ENCODE measurements around the gene CTSW. TPM values are rescaled to one million over a fixed set of nuclear protein-coding genes. Genes with fewer than 3 reads are reported as not detected.
A peak's percentile ranks its signal among the peaks of the same experiment; 100 is the strongest.

Gene CTSW
- total RNA-seq, 1 experiment from 2014 or later, result not detected

DNA sequence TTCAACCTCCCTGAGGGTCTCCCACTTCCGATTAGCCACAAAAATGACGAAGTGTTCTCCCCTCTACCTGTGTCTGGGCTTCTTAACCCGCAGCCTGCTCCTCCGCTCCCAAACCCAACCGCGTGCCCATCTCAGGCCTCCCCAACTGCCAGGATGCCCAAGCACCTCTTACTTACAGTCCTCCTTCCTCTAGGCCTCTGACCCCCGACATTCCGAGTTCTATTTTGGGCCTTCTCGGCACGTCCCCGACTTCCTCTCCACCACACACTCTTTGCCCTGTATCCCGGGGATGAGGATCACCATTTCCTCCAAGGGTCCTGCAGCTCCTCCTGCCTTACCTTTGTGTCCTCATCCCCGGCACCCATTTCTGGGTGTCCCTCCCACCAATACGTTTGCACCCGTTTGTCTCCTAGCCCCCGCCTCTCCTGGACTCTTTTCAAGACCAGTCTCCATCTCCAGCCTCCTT is 19.8 kb upstream of the CTSW start:
- H3K4me3 ChIP-seq (ENCODE audit: low read depth in 2 of 2, low read length in 2 of 2), result peak overlapping the region; percentile 85 to 99
- in situ Hi-C loops (cut with HindIII; ENCODE audit: low pct_unique_long_range_greater_than_20kb, low sequenced_read_pairs) (no loop called here), intact Hi-C loops (cut with micrococcal nuclease; ENCODE audit: unreplicated experiment) (loop anchor here (10.0 kb wide), 1 partner anchor 305 kb away; the partner anchor contains the start of gene LTBP3)
- ChIA-PET CTCF (interaction anchor here (0.8 to 3.3 kb wide), 7 partner anchors 9 to 42 kb away, joined by 3 to 22 read pairs (median 4); partner anchors contain the start of genes CCDC85B and FIBP), POLR2A (interaction anchor here (0.6 to 1.9 kb wide), 13 partner anchors 8 to 292 kb away, joined by 3 to 10 read pairs (median 4); partner anchors contain the start of genes CCDC85B, FIBP, KAT5 and SF3B2)
- peaks cover 40% of the 10 kb centered on the region for H3K4me1 ChIP-seq (ENCODE audit: control insufficient read depth, insufficient read depth, low read length)
- TF ChIP-seq TCF7L2 (IDR thresholded peaks at IDR 0.05; ENCODE audit: low read depth, low read length) (no peak), POLR2AphosphoS5 (IDR thresholded peaks at IDR 0.05; ENCODE audit: low read depth, low read length) (0 out of 2 replicates have a peak, but pooled peaks have one; percentile 8)
- TF ChIP-seq, protein P1, sequence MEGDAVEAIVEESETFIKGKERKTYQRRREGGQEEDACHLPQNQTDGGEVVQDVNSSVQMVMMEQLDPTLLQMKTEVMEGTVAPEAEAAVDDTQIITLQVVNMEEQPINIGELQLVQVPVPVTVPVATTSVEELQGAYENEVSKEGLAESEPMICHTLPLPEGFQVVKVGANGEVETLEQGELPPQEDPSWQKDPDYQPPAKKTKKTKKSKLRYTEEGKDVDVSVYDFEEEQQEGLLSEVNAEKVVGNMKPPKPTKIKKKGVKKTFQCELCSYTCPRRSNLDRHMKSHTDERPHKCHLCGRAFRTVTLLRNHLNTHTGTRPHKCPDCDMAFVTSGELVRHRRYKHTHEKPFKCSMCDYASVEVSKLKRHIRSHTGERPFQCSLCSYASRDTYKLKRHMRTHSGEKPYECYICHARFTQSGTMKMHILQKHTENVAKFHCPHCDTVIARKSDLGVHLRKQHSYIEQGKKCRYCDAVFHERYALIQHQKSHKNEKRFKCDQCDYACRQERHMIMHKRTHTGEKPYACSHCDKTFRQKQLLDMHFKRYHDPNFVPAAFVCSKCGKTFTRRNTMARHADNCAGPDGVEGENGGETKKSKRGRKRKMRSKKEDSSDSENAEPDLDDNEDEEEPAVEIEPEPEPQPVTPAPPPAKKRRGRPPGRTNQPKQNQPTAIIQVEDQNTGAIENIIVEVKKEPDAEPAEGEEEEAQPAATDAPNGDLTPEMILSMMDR (IDR thresholded peaks at IDR 0.05), result no peak
- BruUV-seq (replicated peaks), result no TSS peak
- peaks cover 20% of the 10 kb centered on the region for H3K36me3 ChIP-seq (ENCODE audit: control insufficient read depth, insufficient read depth, low read length)
- no peaks in the 10 kb centered on the region for H3K27me3 ChIP-seq (ENCODE audit: control insufficient read depth, insufficient read depth, low read length)
- peak overlapping the region; percentile 98 for H3K27ac ChIP-seq (ENCODE audit: low read length)
- DNase-seq (ENCODE audit: low read depth, low spot score), result no peak
- H3K9me3 ChIP-seq (ENCODE audit: control insufficient read depth, insufficient read depth, low read depth, low read length), result no peaks in the 10 kb centered on the region
- ATAC-seq, result peak; percentile 7

DNA sequence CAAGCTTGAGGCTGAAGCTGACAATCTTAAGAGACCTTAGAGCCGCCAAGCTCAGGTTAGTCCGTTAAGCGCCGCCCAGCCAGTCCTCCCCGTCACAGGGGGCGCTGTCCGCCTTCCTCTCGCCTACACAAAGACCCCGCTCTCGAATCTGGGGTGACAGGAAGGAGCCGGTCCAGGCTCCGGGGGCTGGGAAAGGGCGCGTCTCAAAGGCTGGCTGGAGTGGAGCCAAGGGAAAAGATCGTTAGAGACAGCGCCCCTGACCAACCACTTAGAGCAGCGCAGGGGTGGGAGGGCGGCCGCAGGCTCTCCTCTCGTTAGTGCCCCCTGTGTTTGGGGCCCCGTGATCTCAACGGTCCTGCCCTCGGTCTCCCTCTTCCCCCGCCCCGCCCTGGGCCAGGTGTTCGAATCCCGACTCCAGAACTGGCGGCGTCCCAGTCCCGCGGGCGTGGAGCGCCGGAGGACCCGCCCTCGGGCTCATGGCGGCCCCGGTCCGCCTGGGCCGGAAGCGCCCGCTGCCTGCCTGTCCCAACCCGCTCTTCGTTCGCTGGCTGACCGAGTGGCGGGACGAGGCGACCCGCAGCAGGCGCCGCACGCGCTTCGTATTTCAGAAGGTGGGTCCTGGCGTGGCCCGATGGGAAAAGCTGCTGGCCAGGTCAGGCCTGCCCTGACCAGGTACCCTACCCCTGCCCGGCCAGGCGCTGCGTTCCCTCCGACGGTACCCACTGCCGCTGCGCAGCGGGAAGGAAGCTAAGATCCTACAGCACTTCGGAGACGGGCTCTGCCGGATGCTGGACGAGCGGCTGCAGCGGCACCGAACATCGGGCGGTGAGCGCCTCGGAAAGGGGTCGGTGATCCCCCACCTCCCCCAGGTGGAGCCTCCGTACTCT is 19.1 kb upstream of the CTSW start, which contains the start of gene MUS81:
Gene MUS81 (plus strand): TSS at position 156 of the 887 bp plus-strand sequence. CDS start 321 bp downstream, at position 477.
- Histone ChIP-seq H3K9me3 (ENCODE audit: control insufficient read depth, insufficient read depth, low read depth, low read length) (no peaks in the 10 kb centered on the region), H3K36me3 (ENCODE audit: control insufficient read depth, insufficient read depth, low read length) (peaks cover 13% of the 10 kb centered on the region), H3K27ac (ENCODE audit: low read length) (peak within 1 kb of the TSS; percentile 98), H3K27me3 (ENCODE audit: control insufficient read depth, insufficient read depth, low read length) (no peaks in the 10 kb centered on the region), H3K4me1 (ENCODE audit: control insufficient read depth, insufficient read depth, low read length) (peaks cover 33% of the 10 kb centered on the region), H3K4me3 (ENCODE audit: low read depth in 2 of 2, low read length in 2 of 2) (peak within 1 kb of the TSS; percentile 85 to 99)
- DNase-seq (ENCODE audit: low read depth, low spot score) (peak; percentile 94), ATAC-seq (peak; percentile 67)
- in situ Hi-C loops (cut with HindIII; ENCODE audit: low pct_unique_long_range_greater_than_20kb, low sequenced_read_pairs) (no loop called here), intact Hi-C loops (cut with micrococcal nuclease; ENCODE audit: unreplicated experiment) (no loop called here)
- CTCF ChIA-PET, result interaction anchor here (0.8 to 3.3 kb wide), 7 partner anchors 8 to 42 kb away, joined by 3 to 22 read pairs (median 4); partner anchors contain the start of genes CCDC85B and FIBP
- no TSS peak for BruUV-seq (replicated peaks)
- TF ChIP-seq TCF7L2 (IDR thresholded peaks at IDR 0.05; ENCODE audit: low read depth, low read length) (peak; percentile 69; the same call in 1 of the 2 replicates), SIN3A (IDR thresholded peaks at IDR 0.05; ENCODE audit: borderline replicate concordance, insufficient read depth, low read depth, low read length) (peak; percentile 89; the same call in 1 of the 2 replicates), POLR2AphosphoS5 (IDR thresholded peaks at IDR 0.05; ENCODE audit: low read depth, low read length) (peak; percentile 85; the same call in 1 of the 2 replicates)
- TF ChIP-seq, protein P1 (IDR thresholded peaks at IDR 0.05), result peak; percentile 97; the same call in 1 of the 2 replicates
- TF ChIP-seq, protein P2, sequence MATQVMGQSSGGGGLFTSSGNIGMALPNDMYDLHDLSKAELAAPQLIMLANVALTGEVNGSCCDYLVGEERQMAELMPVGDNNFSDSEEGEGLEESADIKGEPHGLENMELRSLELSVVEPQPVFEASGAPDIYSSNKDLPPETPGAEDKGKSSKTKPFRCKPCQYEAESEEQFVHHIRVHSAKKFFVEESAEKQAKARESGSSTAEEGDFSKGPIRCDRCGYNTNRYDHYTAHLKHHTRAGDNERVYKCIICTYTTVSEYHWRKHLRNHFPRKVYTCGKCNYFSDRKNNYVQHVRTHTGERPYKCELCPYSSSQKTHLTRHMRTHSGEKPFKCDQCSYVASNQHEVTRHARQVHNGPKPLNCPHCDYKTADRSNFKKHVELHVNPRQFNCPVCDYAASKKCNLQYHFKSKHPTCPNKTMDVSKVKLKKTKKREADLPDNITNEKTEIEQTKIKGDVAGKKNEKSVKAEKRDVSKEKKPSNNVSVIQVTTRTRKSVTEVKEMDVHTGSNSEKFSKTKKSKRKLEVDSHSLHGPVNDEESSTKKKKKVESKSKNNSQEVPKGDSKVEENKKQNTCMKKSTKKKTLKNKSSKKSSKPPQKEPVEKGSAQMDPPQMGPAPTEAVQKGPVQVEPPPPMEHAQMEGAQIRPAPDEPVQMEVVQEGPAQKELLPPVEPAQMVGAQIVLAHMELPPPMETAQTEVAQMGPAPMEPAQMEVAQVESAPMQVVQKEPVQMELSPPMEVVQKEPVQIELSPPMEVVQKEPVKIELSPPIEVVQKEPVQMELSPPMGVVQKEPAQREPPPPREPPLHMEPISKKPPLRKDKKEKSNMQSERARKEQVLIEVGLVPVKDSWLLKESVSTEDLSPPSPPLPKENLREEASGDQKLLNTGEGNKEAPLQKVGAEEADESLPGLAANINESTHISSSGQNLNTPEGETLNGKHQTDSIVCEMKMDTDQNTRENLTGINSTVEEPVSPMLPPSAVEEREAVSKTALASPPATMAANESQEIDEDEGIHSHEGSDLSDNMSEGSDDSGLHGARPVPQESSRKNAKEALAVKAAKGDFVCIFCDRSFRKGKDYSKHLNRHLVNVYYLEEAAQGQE (IDR thresholded peaks at IDR 0.05; ENCODE audit: insufficient read depth in 1 of 2, low read depth in 2 of 2, low read length in 1 of 2), result peak in 1 of 2 experiments; percentile 26; a peak in 1 of 4 replicates
- POLR2A ChIA-PET, result interaction anchor here (0.6 to 1.9 kb wide), 10 partner anchors 9 to 192 kb away, joined by 3 to 10 read pairs (median 4); partner anchors contain the start of genes CCDC85B, FIBP, KAT5 and SF3B2

Data from Panc1 (cell line).